ENCODE data around the gene ACTMAP. TPM values are rescaled to one million over a fixed set of nuclear protein-coding genes. Genes with fewer than 3 reads are reported as not detected.

The ACTMAP gene
- total and polyA plus RNA-seq, 2 experiments from 2014 or later, result 3.2 to 14.8 TPM

GRCh38 chr19:40707615-40708014 is 42.7 kb downstream of the ACTMAP start:
- H3K9me3 ChIP-seq (ENCODE audit: low read depth), result no peaks in the 10 kb centered on the region
- H3K79me2 ChIP-seq, result no peaks in the 10 kb centered on the region
- H3K9me2 ChIP-seq (replicated peaks; ENCODE audit: insufficient read depth), result no peaks in the 10 kb centered on the region
- H2AFZ ChIP-seq, result no peak overlapping the region
- H3K36me3 ChIP-seq (replicated peaks; ENCODE audit: insufficient read depth, low read depth), result no peaks in the 10 kb centered on the region
- DNase-seq (ENCODE audit: low spot score), result no peak
- over 99% methylated on average over 7 of the region's 7 CpGs for WGBS (ENCODE audit: low lambda C conversion rate, missing lambda C conversion rate)
- no peaks in the 10 kb centered on the region for H3K4me1 ChIP-seq (ENCODE audit: insufficient read depth)
- no peaks in the 10 kb centered on the region for H3K27me3 ChIP-seq
- no peak for TF ChIP-seq EZH2 (IDR thresholded peaks at IDR 0.05; ENCODE audit: borderline replicate concordance)
- TF ChIP-seq CTCF (IDR thresholded peaks at IDR 0.05; ENCODE audit: poor library complexity), result no peak
- TF ChIP-seq EZH2phosphoT487 (IDR thresholded peaks at IDR 0.05; ENCODE audit: low read depth, severe bottlenecking, unreplicated experiment), result no peak
- no peaks in the 10 kb centered on the region for H4K20me1 ChIP-seq (ENCODE audit: insufficient read depth, poor library complexity, severe bottlenecking)
- no peak overlapping the region for H3K4me2 ChIP-seq
- H3K27ac ChIP-seq, result no peak overlapping the region
- H3K4me3 ChIP-seq, result no peak overlapping the region

DNA sequence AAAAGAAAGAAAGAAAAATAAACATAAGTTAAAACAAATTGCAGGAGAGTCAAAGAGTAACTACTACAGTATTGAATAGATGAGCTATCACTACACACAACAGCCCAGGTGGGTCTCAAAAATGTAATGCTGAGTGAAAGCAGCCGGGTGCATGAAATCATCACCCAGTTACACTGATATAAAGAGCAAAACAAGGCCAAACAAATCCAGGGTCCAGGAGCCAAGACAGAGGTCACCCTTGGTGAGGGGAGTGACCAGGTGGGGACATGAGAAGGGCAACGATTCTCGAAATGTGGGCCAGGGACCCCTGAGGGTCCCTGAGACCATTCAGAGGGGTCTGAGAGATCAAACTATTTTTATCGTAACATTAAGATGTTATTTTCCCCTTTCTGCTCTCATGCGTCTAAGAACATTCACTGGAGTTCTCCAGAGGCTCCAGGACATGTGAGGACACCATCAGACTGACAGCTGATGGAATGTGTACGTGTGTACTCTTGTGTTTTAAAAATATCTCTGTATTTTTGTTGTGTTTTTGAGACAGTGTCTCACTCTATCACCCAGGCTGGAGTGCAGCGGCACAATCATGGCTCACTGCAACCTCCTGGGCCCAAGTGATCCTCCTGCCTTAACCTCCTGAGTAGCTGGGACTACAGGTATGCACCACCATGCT is 44.2 kb downstream of the ACTMAP start:
- no peak overlapping the region for H3K27ac ChIP-seq
- no peak for DNase-seq (ENCODE audit: low spot score)
- H3K9me2 ChIP-seq (replicated peaks; ENCODE audit: insufficient read depth), result no peaks in the 10 kb centered on the region
- H3K4me3 ChIP-seq, result no peak overlapping the region
- WGBS (ENCODE audit: low lambda C conversion rate, missing lambda C conversion rate), result 89% methylated on average over 7 of the region's 7 CpGs
- no peaks in the 10 kb centered on the region for H3K4me1 ChIP-seq (ENCODE audit: insufficient read depth)
- no peaks in the 10 kb centered on the region for H3K27me3 ChIP-seq
- TF ChIP-seq EZH2phosphoT487 (IDR thresholded peaks at IDR 0.05; ENCODE audit: low read depth, severe bottlenecking, unreplicated experiment), result no peak
- TF ChIP-seq EZH2 (IDR thresholded peaks at IDR 0.05; ENCODE audit: borderline replicate concordance), result no peak
- TF ChIP-seq CTCF (IDR thresholded peaks at IDR 0.05; ENCODE audit: poor library complexity), result no peak
- no peaks in the 10 kb centered on the region for H3K9me3 ChIP-seq (ENCODE audit: low read depth)
- H3K4me2 ChIP-seq, result no peak overlapping the region
- H3K36me3 ChIP-seq (replicated peaks; ENCODE audit: insufficient read depth, low read depth), result no peaks in the 10 kb centered on the region
- no peaks in the 10 kb centered on the region for H3K79me2 ChIP-seq
- H2AFZ ChIP-seq, result no peak overlapping the region
- H4K20me1 ChIP-seq (ENCODE audit: insufficient read depth, poor library complexity, severe bottlenecking), result no peaks in the 10 kb centered on the region

GRCh38 chr19:40705362-40705651 is 45.0 kb downstream of the ACTMAP start:
- no peaks in the 10 kb centered on the region for H3K9me3 ChIP-seq (ENCODE audit: low read depth)
- no peak for DNase-seq (ENCODE audit: low spot score)
- no peak overlapping the region for H3K27ac ChIP-seq
- no peak overlapping the region for H3K4me3 ChIP-seq
- no peaks in the 10 kb centered on the region for H3K79me2 ChIP-seq
- no peaks in the 10 kb centered on the region for H3K9me2 ChIP-seq (replicated peaks; ENCODE audit: insufficient read depth)
- no peaks in the 10 kb centered on the region for H3K4me1 ChIP-seq (ENCODE audit: insufficient read depth)
- WGBS (ENCODE audit: low lambda C conversion rate, missing lambda C conversion rate), result 91% methylated on average over 9 of the region's 9 CpGs
- H3K27me3 ChIP-seq, result no peaks in the 10 kb centered on the region
- no peaks in the 10 kb centered on the region for H3K36me3 ChIP-seq (replicated peaks; ENCODE audit: insufficient read depth, low read depth)
- H4K20me1 ChIP-seq (ENCODE audit: insufficient read depth, poor library complexity, severe bottlenecking), result no peaks in the 10 kb centered on the region
- H3K4me2 ChIP-seq, result no peak overlapping the region
- TF ChIP-seq EZH2phosphoT487 (IDR thresholded peaks at IDR 0.05; ENCODE audit: low read depth, severe bottlenecking, unreplicated experiment) (no peak), EZH2 (IDR thresholded peaks at IDR 0.05; ENCODE audit: borderline replicate concordance) (no peak), CTCF (IDR thresholded peaks at IDR 0.05; ENCODE audit: poor library complexity) (no peak)
- no peak overlapping the region for H2AFZ ChIP-seq
